Measurements from ENCODE around the gene EEF1G. TPM values are rescaled to one million over a fixed set of nuclear protein-coding genes. Genes with fewer than 3 reads are reported as not detected.
"Not testable (repeated sequence)": the region's sequence is repeated elsewhere in the genome, so short reads cannot be mapped to it uniquely, and the experiment has no call there.

Gene EEF1G
- polyA plus RNA-seq, 5 donors: 2,119 to 2,744 (median 2,318) TPM

DNA sequence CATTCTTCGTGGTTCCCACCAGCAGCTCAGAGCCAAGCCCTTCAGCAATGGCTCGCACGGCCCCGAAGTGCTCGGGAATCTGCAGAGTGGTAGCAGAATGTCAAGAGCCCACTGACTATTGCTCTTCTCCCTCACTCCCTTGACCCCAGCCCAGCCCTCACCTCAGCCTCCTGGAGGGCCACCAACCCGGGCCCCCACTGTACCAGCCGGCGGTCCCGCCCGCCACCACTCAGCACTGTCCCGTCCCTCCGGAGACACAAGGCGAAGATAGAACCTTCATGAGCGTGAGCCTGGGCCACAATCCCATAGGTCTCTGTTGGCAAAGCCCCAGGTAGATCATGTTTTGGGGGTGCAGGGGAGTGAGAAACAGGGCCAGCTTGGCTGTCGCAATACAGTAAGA is 32.2 kb upstream of the EEF1G start:
- DNase-seq: no peak

DNA sequence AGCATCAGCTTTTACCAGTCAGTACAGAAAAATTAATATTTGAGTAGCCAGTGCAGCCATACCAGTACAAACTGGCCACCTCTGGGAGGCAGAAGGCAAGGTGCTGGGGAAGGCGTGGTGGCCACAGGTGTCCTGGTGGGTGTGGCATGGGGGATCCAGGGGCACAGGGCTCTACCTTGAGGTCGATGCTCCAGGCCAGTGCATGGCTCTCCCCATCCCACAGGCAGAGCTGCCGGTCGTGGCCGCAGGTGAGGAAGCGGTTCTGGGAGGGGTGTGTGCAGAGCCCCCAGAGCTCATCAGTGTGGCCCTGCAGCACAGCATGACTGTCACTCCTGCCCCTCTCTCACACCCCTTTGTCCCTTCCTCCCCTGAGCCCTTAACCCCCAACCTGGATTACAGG is 31.8 kb upstream of the EEF1G start:
- no peak for DNase-seq

DNA sequence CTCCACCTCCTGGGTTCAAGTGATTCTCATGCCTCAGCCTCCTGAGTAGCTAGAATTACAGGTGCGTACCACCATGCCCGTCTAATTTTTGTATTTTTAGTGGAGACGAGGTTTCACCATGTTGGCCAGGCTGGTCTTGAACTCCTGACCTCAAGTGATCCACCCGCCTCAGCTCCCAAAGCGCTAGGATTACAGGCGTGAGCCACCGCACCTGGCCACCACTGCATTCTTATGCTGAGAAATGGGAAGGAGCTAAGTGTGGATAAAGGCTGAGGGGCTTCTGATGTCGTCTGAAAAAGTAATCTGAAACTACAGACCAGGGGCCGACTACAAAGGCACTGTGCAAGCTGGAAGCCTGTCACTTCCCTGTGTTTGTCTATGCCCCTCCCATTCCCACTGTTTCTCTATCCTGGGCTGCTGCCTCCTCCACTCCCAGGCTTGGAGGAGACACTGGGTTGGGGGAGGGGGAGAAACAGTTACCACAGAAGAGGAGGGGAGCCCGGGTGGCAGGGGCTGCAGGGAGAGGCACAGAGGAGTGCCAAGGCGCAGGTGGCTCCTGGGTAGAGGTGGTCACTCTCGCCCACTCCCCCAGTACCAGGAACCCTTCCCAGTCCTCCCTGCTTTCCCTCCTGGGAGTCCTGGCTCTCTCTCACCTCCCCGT is 30.9 kb upstream of the EEF1G start:
- DNase-seq: no peak

DNA sequence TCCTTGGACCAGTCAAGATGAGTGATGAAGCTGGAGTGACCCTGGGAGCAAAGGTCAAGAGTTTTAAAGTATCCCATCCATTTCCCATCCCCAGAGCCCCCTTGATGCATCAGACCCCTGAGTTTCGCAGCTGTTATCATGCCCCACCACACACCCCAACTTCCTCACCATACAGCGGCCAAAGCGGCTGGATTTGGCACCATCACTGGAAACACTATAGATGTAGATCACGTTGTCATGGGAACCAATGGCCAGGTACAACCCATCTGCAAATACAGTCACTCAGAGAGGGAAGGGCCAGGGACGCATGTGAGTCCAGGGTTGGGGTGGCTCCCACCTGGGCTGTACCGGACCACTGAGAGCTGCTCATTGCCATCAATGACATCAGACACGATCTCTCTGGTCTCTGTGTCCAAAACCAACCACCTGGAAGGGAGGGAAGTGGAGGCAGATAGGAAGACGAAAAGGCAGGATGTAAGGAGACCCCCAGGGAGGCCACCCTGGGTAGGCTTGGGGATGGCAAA is 30.1 kb upstream of the EEF1G start:
- DNase-seq: no peak

DNA sequence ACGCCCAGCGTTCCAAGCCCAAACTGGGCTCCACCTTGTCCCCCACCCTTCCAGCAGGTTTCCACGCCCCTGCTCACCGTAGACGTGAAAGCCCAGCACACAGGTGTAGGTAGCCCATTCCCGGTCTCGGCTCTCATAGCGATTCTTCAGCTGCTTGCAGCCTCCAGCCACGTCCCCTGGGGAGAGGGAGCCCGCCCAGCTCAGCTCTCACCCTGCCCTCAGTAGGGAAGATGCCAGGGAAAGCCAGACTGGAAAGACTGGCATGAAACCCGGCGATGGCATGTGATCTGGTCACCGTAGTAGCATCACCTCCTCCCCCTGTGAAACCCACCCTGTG is 29.3 kb upstream of the EEF1G start:
- DNase-seq: no peak

DNA sequence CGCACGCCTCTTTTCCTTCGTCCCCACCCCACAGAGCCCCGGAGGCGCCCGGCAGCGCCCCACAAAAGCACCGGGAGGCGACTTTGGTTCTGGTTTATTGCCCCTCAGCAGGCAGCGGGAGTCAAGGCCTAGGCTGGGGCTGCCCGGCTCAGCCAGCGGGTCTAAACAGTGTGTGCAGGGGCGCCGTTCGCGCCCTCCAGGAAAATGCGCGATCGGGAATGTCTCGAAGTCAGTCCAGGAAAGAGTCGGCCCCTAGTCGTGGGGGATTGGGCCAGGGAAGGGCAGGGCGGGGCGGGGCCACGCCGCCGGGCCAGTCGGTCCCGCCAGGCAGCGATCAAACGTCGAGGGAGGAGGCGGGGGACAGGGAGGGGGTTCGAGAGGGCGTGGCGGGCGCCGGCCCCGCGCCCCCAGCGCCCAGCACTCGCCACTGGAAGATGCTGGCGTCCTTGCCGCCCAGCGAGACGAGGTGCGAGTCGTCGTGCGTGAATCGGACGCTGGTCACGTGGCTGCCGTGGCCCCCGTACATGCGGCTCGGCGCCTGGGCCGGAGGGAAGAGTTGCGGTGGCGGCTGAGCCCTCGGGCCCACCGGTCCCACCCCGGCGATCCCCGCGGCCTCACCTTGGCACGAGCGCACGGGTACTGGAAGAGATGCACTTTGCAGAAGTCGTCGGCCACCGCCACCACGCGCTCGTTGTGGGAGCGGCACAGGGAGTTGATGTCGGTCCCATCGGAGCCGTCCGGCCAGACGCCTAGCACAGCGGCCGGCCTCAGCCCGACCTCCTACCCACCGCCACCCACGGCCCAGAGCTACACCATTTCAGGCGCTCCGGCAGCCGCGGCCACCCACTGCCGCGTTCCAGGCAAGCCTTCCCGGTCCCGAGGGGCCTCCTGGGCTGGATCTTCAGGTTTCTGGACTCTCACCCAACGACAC is 28.7 kb upstream of the EEF1G start:
- DNase-seq: peak; percentile 50 to 72

DNA sequence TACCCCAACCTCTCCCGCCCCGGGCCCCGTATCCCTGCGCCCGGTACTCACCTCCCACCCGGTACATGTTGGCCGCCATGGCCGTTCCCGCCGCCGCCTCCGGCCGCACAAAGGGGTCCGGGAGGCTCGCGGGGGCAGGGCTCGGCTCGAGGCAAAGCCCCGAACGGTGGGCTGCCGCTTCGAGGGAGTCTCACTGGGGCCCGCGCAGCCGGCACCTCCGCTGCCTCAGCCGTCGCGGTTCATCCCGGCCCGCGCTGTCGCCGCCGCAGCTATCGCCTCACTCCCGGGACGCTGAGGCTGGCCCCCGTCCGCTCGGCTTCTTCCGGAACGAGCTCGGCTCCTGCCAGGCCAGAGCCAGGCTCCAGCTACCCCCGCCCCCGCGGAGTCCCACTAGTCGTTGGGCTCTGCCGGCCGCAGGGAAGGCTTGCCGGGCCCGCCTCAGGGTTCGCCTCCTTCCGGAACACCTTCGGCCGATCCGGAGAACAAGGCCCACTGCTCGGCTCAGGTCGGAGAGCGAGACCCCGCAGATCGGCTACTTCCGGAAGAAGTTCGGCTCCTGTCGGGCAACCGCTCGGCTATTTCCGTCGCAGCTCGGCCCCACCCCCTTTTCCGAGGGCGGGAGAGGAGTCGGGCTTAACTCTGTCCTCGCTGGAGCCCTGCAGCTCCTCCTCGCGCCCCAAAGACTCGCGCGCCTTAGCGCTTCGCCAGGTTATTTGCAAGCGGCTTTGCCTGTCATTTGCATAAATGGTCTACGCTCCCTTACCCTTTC is 27.9 kb upstream of the EEF1G start, which contains the start of gene MTA2:
Gene MTA2, minus strand, starts transcription at position 494 of the 769 bp plus-strand sequence. Its CDS starts 415 bp downstream, at position 79.
- DNase-seq: peak; percentile 97 to 98

DNA sequence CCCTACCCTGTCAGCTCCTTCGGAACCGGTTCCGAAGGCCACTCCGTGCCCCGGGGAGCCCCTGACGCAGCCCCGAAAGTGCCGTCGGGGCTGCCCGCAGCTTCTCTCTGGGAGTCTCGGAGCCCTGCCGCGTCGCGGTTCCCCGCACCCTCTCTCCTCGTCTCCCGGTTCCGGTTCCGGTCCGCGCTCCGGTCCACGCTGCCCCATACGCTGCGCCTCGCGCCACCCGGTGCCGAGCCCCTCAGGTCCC is 27.4 kb upstream of the EEF1G start:
- no peak for DNase-seq

DNA sequence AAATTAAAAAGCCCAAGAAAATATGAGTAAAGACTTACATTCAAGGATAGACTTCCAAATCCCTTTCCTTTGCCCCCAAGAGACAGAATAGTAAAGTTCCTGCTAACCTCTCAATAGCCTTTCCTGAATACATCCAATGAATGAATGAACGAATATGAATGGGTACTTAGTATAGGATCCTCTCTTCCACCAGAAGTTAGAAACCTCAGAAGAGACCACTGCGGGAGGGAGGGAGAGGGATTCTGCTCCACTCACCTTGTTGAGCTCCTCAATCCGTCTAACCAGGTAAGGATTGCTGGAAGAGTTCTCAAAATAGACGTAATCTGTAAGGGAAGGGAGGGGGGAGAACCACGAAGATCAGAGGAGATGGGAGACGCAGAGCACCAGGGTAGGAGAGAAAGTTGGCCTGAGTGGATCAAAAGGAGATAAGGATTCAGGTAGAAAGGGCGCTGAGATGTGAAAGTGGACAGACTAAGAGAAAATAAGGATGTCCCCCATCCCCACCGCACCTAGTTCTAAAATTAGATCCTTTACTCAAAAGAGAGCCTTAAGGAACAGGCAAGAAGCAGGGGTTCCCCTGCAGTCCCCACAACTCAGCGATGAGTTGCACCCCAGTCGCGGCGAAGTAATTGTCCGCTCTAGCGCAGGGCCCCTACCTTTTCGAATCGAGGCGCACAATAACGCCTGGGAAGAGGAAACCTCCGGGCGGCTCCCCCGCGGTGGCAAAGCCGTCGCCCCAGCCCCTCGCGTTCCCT is 26.9 kb upstream of the EEF1G start:
- no peak for DNase-seq

DNA sequence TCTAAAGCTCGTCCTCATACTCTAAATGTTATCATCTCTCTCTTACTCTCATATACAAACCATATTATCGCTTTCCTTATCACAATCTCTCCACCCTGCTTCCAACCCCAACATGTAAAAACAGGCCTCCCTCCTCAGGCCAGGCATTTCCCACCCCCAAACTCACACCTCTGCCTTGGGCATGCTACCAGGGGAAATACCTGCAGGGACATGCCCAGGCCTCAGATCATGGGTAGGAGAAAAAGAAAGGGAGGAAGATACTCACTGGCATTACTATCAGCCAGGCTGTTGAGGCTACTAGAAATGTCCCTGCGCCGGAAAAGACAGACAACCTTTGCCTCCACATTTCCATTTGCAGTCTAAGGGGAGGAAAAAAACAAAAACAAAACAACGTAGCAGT is 26.2 kb upstream of the EEF1G start:
- DNase-seq: no peak

DNA sequence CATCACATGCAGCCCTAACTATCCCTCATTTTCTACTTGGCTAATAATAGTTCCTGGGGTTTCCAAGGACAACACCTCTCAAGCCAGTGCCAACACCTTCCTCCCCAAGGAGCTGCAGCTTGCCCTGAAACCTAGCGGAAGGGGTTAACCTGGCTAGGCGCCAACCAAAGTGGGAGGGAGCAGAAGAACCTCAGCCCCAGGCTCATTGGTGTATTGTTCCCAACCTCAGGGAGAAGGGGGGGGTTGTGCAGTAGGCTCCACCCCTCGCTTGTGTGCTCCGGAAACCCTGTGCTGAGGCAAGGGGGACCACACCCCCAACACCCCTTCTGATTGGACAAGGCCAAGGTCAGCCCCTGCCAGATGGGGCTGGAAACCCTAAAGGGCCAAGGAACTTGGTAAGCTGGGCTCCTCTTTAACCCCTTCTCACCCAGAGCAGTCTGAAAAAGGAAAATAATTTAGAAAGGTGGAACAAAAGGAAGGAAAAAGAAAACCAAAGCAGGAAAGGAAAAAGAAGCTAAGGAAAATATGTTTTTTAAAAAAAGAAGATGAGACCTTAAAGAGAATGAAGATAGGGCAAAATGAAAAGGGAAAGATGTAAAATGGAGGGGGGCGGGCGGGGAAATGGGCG is 25.5 kb upstream of the EEF1G start:
- DNase-seq: peak; percentile 90 to 92

DNA sequence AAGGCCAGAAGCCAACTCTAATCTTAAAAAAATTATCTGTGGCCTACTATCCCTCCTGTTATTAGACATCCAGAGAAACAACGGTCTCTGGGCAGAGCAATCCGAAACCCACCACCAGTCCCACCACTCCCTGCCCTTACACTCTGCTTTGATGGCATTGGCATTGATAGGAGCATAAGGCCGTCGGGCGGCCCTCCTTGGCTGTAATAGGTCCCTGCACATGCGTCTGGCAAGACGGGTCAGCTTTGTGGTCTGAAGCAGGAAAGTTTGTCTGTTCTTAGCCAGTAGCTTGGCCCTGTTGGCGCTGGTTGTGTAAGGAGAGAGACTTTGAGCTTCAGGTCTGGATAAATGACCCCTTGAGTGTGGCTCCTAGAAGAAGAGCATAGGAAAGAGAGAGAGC is 21.4 kb upstream of the EEF1G start:
- DNase-seq: no peak

DNA sequence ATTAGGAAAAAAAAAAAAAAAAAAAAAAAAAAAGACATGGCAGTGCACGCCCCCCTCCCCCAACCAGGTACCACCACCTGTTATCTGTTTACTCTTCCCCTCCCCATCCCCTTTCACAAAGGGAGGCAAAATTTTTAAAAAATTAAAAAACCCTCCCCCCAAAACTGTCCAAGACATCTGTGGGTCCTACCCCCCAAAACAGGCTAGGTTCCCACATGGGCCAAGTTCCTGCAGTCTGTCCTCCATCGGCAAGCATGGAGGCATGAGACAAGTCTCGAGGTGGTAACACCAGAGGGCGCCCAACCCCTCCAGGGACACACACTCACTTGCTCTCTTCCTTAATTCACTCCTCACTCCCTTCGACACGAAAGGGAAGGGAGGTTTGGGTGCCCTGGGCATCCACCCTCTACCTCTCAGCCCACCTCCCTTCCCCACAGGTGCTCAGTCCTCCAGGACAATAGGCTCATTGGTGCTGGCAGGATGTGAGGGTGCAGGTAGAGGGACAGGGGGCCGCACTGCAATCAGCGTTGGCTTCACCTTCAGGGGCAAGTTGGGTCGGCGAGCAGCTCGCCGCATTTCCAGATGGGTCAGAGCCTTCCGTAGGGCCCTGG is 19.8 kb upstream of the EEF1G start:
- DNase-seq: peak in 1 of 2 donors; percentile 42

DNA sequence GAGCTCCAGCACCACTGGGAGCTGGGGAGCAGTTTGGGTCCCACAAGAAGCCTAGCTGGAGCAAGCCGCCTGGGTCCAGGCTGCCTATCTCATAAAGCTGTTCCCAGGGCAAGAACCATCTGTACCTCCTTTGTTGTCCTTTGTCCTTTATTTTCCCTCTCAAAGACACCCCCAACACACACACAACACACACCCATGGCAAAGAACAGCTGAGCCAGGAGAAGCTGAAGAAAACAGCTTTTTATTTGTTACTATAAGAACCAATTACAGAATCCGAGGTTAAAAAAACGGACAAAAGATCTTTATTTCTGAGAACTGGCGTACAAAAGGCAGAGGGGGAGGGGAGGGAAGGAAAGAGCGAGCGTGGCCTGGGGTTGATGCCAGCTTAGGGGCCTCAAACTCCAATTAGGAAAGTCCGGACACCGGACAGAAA is 19.3 kb upstream of the EEF1G start:
- no peak for DNase-seq

DNA sequence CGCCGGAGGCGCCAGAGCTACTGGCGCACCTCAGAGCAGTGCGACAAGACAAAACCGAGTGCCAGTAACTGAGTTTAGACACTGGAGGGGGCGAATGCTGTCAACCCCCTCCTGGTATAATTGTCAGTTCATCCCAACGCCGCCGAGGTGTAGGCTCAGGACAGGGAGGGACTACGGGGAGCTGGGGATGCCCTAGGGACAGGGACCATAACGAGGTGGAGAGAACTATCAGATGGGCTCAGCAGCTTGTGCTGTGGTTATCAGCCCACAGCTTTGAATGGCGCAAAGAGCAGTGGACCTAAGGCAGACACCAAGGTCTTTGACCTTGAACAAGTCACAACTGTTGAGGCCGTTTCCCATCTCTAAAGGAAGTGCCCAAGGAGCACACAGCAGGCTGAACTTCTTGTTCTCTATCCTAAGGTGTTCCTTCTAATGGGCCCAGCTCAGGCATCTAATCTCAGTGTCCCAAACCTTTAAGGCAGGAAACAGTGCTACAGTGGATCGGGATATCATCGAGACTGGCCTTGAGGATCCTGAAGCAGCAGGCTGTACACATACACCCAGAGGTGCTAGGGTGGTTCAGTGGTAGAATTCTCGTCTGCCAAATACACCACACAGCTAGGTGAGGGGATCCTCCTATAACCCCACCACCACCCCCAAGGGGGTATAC is 18.6 kb upstream of the EEF1G start:
- no peak for DNase-seq

DNA sequence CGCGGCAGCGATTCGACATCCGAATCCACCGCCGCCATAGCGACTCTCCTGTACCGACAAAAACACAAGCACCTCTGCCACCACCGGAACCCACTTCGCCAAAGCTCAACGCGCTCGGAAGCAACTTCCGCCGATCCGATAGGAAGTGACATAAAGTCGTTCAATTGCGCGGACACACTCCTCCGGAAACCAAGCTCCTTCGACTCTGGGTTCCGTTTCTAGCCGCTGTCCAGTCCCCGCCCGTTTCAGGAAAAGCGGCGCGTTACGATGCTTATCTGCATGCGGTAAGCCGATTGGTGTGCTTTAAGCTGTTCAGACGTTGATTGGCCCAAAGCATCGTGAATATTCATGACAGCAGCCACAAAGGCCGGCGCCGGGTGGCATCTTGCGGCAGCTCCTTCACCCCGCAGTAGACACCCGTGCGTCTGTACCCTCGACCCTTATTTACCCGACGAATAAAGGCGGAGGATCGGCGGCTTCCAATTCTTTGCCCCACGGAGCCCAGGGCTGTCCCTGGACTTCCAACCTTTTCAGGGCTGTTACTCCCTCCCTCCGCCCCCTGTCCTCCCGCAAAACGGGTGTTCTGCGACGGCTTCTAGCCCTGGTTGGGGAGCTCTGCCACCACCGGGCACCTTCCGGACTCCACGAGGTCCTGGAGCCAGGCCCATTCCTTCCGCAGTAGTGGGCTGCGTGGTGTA is 17.9 kb upstream of the EEF1G start, which contains the start of gene TUT1:
Gene TUT1, minus strand, starts transcription at position 76 of the 698 bp plus-strand sequence. Its CDS starts 38 bp downstream, at position 38.
- peak; percentile 96 to 97 for DNase-seq

DNA sequence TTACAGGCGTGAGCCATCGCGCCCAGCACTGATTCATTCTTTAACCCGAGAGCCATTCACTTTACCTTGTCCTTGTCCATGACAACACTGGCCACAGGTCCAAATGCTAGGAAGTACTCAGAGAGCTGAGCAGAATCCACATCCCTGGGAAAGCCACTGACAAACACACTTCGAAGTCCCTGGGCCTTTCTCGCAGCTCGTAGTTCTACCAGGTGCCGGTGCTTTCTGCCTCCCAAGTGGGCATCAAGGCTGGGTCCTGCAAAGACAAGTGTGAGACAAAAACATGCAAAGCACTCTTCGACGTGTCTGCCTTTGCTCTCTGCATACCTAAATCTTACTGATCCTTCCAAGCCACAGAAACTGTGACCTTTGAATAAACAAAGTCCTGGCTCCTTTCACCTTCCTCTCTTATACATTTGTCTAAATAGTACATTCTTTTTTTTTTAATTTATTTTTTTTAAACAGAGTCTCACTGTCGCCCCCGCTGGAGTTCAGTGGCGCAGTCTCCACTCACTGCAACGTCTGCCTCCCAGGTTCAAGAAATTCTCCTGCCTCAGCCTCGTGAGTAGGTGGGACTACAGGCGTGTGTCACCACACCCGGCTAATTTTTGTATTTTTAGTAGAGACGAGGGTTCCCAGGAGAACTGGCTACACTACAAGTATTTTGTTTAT is 15.4 kb upstream of the EEF1G start:
- no peak for DNase-seq

DNA sequence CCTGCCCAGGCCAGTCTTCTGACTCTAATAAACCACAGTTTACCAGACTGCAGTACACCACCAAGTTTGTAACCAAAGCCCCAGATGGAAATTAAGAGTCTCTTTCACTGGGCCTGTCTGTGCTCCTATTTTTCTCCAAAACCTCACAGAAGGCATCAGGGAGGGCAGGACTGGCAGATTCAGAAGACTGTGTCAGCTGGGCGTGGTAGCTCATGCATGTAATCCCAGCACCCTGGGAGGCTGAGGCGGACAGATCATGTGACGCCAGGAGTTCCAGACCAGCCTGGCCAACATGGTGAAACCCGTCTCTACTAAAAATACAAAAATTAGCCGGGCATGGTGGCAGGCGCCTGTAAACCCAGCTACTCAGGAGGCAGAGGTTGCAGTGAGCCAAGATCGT is 11.7 kb upstream of the EEF1G start:
- DNase-seq: not testable (repeated sequence)

DNA sequence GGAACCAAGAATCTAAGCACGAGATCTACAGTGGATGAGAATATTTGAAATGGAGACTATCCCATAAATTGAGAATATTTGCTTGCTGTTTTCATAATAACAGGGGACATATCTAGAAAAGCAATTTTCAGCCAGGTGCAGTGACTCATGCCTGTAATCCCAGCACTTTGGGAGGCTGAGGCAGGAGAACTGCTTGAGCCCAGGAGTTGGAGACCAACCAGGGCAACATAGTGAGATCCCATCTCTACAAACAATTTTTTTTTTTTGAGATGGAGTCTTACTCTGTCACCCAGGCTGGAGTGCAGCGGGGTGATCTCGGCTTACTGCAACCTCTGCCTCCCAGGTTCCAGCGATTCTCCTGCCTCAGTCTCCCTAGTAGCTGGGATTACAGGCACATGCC is 8.0 kb upstream of the EEF1G start:
- not testable (repeated sequence) for DNase-seq
